HG03521 (cell line): ENCODE measurements around the gene HUNK.

Experiments used
- ATAC-seq: cut with Tn5 transposase; IDR thresholded peaks from one replicate; pipeline ENCODE4 v1.9.1; 2021; ENCODE audit warnings: mild to moderate bottlenecking, moderate library complexity; ENCODE audit not compliant: unreplicated experiment

The HUNK gene

DNA sequence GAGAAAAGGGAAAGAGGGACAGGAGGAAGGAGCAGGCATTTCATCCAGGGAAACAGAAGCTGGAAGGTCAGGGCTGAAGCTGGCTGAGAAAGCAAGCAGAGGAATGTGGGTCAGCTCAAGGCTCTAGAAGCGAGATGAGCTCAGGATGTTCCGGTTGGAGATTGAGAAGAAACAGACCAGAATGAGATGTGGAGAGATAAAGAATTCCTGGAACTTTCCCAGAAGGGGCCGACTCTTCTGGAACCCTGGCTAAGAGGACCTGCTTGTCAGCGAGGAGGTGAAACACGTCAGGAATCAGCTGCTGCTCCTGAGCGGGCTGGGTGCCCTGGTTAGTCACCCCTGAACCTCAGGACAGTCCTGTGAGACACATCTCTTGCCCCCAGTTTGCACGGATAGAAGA is 75.9 kb downstream of the HUNK start:
- ATAC-seq: no peak

DNA sequence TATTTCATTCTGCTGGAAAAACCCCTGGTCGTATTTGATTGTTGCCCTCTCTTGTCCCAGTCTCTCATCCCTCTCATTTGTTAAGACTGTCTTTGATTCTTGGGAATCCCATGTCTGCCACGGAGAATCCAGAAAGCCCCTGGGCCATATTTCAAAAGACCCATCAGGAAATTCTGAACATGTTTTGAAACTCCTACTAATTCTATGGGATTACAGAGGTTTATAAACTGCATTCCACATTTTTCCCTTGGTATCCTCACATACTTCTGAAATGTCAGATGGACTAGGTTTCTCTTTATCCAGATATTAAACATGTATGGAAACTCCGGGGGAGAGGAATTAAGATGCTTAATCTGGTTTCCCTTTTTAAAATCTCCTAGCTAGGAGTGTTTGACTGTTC is 80.0 kb downstream of the HUNK start:
- no peak for ATAC-seq

DNA sequence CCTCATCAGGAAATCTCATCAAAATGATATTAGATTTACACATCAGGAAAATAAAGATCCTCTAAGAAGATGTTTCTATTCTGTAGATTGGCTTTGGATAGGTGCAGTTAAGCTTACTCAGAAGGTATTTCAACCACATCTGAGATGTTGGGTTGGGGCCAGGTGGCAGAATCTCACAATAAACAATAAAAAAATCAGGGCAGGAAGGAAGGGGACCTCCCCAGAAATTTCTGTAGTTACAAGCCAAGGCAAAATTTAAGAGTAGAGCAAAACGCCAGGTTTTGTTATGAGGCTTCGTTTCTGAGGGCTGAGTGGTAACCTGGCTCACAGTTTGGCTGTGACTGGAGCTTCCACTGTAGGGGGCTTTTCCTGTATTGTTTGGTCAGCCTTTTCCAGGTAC is 84.8 kb downstream of the HUNK start:
- no peak for ATAC-seq

DNA sequence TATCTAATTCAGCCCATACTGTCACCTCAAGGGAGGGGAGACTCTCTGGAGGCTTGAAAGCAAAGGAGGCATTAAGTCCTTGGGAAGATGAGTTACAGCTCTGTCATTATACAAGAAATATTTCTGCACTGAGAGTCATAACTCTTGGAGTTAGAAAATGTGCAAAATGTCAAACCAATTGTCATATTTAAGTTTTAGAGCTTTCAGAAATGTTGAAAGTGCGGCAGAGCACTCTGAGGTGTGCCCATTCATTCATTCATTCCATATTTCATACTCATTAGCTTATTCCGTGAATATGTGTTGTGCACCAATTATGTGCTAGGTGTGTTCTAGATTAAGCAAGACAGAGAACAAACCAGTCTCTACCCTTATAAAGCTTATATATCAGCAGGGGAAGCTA is 87.1 kb downstream of the HUNK start:
- ATAC-seq: no peak

GRCh38 chr21:31961027-31961426 is 88.2 kb downstream of the HUNK start:
- ATAC-seq: no peak

- no peak for ATAC-seq
Observed at GRCh38 chr21:31961704-31962103, 88.9 kb downstream of the HUNK start.

GRCh38 chr21:31964692-31965091 is 91.9 kb downstream of the HUNK start:
- ATAC-seq: no peak

GRCh38 chr21:31967334-31967733 is 94.5 kb downstream of the HUNK start:
- ATAC-seq: no peak

GRCh38 chr21:31972622-31973021 is 99.8 kb downstream of the HUNK start:
- no peak for ATAC-seq

DNA sequence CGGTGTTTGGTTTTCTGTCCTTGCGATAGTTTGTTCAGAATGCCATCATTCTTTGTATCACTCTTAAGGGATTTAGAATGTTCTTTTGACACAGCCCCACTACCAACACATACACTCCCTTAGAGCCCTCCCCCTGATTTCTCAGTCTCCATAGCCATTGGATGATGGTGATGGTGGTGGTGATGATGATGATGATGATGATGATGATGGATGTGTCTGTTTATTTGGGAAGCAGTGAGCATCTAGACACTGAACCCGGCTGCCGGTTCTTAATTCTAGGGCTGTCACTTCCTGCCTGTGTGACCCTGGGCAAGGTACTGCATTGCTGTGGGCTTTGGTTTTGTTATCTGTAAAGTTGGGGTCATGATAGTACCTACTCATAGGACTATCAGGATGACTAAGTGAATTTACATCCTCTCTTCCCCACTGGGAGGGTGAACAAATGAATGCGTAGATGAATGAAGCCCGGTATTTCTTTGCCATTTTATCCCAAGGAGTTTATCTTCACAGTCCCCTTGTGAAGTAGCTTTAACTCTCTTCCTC is 100.7 kb downstream of the HUNK start:
- no peak for ATAC-seq

DNA sequence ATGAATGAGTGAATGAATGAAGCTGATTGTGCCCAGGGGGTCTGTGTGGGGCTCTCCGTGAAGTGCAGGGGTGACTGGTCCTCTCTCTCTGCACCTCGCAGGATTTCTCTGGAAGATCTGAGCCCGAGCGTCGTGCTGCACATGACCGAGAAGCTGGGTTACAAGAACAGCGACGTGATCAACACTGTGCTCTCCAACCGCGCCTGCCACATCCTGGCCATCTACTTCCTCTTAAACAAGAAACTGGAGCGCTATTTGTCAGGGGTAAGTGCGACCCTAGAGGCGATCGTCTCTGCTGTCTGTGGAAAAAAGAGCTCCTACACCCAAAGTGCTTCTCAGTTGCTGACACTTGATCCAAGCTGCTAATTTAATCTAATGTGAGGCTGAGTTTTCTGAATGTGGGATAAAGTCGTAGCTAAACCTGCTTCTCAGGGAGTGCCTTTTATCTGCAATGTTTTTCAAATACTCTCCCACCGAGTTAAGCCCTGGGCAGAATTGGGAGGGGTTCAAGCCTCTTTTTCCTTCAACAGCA is 101.7 kb downstream of the HUNK start:
- no peak for ATAC-seq

GRCh38 chr21:31975491-31975890 is 102.7 kb downstream of the HUNK start:
- no peak for ATAC-seq

- ATAC-seq: no peak
Observed at GRCh38 chr21:31977816-31978215, 105.0 kb downstream of the HUNK start.

DNA sequence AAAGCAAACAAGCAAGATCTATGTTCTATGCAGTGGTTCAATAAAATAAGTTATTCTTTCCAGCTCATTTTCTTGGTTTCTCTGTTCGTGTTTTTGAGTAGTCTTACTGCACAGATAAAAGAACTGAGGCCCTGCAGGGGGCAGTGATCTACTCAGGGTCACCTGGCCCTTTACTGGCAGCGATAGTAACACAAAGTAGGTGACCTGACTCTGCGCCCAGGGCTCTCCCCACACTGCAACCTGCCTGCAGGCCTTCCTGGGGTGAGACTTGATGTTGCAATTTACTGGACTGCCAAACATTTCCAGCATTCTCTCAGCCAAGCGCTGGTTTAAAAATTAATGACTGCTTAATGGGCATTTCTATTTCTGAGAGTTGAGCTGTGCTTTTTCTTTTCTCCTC is 110.3 kb downstream of the HUNK start:
- no peak for ATAC-seq

- no peak for ATAC-seq
Observed at GRCh38 chr21:31983554-31983953, 110.7 kb downstream of the HUNK start.

DNA sequence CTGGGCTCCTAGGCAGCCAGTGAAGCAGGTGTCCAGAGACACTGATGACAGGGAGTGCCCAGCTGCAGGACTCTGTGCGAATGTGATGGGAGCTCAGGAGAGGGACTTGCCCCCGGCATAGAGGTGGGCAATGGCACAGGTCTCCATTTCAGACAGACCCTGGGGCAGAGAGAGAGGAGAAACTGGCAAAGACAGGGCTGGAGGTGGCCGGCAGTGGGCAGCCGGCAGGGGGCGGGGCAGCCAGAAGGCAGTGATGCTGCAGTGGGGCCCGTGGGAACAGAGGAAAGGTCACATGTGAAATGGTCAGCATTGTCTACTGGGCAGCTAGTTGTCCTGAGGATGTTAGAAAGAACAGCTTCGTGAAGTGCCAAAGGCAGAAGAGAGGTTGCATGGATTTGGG is 112.6 kb downstream of the HUNK start:
- ATAC-seq: no peak

DNA sequence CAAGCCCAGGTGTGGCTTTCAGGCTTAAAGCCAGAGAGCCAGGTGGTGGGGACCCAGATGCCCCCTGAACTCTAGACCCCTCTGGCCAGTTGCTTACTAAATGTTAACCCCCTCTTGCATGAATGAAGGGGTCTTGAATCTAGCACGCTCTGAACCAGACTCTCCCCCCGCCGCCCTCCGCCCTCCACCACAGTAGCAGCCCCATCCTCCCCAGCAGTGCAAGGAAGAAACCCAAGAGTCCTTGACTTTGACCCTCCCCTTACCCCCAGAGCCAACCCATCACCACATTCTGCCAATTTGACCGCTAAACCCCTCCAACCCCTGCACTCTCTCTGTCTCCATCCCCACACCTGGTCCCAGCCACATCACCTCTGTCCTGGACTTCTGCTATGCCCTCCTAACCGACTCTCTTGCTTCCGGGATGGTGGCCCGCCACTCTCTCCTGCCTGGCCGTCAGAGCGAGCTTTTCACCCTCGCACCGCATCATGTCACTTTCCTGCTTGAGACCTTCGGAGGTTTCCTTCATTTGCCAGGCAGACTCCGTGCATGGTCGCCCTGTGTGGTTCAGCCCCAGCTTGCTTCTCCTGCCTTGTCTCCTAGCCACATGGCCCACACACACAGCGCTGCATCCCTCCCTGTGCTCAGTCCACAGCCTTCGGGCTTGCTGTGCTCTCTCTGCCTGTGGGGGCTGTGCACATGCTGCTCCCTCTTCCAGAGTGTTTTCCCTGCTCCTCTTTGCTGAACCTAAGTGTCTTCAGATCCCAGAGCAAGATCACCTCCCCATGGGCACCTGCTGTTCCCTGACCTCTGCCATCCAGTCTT is 113.4 kb downstream of the HUNK start:
- ATAC-seq: no peak

DNA sequence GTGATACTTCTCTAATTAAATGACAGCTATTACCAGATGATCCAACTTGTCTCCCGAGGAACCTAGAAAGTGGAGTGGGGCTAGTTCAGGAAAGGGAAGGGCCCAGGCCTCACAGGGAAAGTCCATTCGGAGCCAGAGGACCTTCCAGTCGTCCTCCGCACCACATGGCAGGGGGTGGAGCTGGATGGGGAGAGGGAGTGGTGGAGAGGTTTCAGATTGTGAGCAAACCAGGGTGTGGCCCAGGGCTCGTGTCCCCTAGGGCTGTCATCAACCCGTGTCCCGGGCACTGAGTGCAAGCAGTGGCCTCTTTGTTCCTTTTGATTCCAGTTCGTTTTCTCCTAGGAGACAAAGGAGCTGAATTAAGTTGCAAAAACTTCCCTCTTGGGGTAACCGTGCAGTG is 114.9 kb downstream of the HUNK start:
- no peak for ATAC-seq

DNA sequence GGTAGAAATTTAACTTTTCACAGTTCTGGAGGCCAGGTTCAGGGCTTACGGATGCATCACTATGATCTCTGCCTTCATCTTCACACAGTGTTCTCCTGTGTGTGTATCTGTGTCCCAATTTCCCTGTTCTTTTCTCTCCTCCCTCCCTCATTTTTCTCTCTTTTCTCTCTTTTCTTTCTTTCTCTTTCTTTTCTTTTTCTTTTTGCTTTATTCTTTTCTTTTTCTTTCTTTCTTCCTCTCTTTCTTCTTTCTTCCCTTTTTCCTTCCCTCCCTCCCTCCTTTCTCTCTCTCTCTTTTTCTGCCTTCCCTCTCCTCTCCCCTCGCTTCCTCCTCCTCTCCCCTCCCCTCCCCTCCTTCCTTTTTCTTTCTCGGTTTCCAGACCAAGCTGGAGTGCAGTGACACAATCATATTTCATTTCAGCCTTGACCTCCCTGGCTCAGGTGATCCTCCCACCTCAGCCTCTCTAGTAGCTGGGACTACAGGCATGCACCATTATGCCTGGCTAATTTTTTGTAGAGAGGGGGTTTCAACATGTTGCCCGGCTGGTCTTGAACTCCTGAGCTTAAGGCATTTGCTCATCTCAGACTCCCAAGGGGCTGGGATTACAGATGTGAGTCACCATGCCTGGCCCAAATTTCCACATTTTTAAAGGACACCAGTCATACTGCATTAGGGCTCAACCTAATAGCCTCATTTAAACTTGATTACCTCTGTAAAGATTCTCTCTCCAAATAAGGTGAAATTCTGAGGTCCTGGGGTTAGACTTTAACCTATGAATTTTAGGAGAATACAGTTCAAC is 115.9 kb downstream of the HUNK start:
- ATAC-seq: no peak

- no peak for ATAC-seq
Observed at GRCh38 chr21:31991356-31992331, 118.8 kb downstream of the HUNK start.

DNA sequence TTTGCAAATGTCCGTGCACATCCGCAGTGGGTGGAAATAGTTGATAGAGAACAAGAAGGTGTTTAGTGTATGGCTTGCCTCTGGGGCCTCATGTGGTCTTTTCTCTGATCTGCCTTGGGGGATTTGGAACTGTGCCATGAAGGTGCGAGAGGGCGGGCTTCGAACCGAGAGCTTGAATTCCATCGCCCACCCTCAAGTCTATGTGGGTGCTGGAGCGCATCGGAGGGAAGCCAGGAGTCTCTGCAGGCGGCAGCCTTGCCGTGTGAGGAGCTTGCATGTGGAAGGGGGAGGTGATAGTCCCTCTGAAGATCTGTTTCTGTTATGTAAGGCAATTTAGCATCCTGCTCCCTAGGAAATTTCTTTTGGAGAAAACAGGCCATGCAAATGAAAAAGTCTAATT is 119.6 kb downstream of the HUNK start:
- no peak for ATAC-seq
